ENCODE results near the gene GPR137B. TPM values are rescaled to one million over a fixed set of nuclear protein-coding genes. Genes with fewer than 3 reads are reported as not detected.

Gene GPR137B
- total and polyA plus RNA-seq, 2 donors (not counting 1 experiment from before 2014, with no cell fraction given) = 12.9 to 13.6 TPM

DNA sequence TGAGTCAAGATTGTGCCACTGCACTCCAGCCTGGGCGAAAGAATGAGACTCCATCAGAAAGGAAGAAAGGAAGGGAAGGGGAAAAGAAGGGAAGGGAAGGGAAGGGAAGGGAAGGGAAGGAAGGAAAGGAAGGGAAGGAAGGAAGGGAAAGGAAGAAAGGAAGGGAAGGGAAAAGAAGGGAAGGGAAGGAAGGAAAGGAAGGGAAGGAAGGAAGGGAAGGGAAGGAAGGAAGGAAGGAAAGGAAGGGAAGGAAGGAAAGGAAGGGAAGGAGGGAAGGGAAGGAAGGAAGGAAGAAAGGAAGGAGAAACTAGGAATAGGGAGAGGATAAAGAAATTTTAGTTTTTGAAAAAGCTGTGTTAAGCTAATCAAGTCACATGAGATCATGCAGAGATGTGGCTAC lies 44.1 kb upstream of the GPR137B start:
- no peak overlapping the region for H3K9ac ChIP-seq (ENCODE audit: insufficient read depth, low read length)
- TF ChIP-seq, protein P1, sequence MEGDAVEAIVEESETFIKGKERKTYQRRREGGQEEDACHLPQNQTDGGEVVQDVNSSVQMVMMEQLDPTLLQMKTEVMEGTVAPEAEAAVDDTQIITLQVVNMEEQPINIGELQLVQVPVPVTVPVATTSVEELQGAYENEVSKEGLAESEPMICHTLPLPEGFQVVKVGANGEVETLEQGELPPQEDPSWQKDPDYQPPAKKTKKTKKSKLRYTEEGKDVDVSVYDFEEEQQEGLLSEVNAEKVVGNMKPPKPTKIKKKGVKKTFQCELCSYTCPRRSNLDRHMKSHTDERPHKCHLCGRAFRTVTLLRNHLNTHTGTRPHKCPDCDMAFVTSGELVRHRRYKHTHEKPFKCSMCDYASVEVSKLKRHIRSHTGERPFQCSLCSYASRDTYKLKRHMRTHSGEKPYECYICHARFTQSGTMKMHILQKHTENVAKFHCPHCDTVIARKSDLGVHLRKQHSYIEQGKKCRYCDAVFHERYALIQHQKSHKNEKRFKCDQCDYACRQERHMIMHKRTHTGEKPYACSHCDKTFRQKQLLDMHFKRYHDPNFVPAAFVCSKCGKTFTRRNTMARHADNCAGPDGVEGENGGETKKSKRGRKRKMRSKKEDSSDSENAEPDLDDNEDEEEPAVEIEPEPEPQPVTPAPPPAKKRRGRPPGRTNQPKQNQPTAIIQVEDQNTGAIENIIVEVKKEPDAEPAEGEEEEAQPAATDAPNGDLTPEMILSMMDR (conservative IDR thresholded peaks at IDR 0.05 in 1 of 2, IDR thresholded peaks at IDR 0.05 in 1 of 2; ENCODE audit: low read depth in 1 of 2, low read length in 2 of 2) = no peak
- TF ChIP-seq EZH2 (IDR thresholded peaks at IDR 0.05; ENCODE audit: low read length, missing control alignments) = no peak
- no peaks in the 10 kb centered on the region for H3K27me3 ChIP-seq (ENCODE audit: control insufficient read depth, insufficient read depth, low read length)
- peaks cover 5% of the 10 kb centered on the region for H3K9me3 ChIP-seq (ENCODE audit: control insufficient read depth, insufficient read depth, low read depth, low read length)
- no peaks in the 10 kb centered on the region for H4K20me1 ChIP-seq (ENCODE audit: control insufficient read depth, extremely low read depth, insufficient read depth, low read length)
- H3K36me3 ChIP-seq (ENCODE audit: control insufficient read depth, insufficient read depth, low read length) = no peaks in the 10 kb centered on the region
- H3K27ac ChIP-seq (ENCODE audit: insufficient read depth, low read length) = no peak overlapping the region
- no peak overlapping the region for H3K4me3 ChIP-seq (replicated peaks in 1 of 4; ENCODE audit: control extremely low read depth in 1 of 4, insufficient read depth in 1 of 4, low read depth in 3 of 4, low read length in 4 of 4)
- no peak for DNase-seq (ENCODE audit: low read depth in 2 of 2)
- no peak overlapping the region for H2AFZ ChIP-seq (ENCODE audit: low read length)
- H3K4me1 ChIP-seq (ENCODE audit: control insufficient read depth, extremely low read depth, insufficient read depth, low read length) = no peaks in the 10 kb centered on the region
- H3K79me2 ChIP-seq (ENCODE audit: control insufficient read depth, insufficient read depth, low read length) = no peaks in the 10 kb centered on the region
- H3K4me2 ChIP-seq (ENCODE audit: extremely low read depth, insufficient read depth, low read length) = no peak overlapping the region

DNA sequence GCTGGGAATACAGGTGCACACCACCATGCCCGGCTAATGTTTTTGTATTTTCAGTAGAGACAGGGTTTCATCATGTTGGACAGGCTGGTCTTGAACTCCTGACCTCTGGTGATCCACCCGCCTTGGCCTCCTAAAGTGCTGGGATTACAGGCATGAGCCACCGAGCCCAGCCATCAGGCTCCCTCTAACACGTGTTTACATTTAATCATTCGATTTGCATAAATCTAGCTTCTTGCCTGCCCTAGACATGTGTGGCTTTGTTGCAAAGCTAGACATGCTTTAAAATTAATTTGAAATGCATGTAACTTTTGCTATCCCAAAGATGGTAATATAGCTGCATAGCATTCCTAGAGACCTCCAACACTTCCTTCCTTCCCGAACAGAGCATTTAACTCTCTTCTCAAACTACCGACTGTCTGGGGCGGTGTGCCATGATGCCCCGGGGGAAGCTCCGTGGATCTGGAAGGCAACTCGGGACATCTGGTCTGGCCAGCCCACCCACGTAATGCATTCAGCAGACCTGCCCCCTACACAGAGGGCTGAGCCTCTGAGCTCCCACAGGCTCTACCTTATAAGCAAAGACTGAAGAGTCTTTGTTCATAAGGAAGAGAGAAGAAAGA lies 42.9 kb upstream of the GPR137B start:
- Histone ChIP-seq H3K9ac (ENCODE audit: insufficient read depth, low read length) (no peak overlapping the region), H3K9me3 (ENCODE audit: control insufficient read depth, insufficient read depth, low read depth, low read length) (peaks cover 5% of the 10 kb centered on the region), H3K4me1 (ENCODE audit: control insufficient read depth, extremely low read depth, insufficient read depth, low read length) (no peaks in the 10 kb centered on the region), H4K20me1 (ENCODE audit: control insufficient read depth, extremely low read depth, insufficient read depth, low read length) (no peaks in the 10 kb centered on the region), H3K27ac (ENCODE audit: insufficient read depth, low read length) (no peak overlapping the region), H3K4me3 (replicated peaks in 1 of 4; ENCODE audit: control extremely low read depth in 1 of 4, insufficient read depth in 1 of 4, low read depth in 3 of 4, low read length in 4 of 4) (no peak overlapping the region), H3K4me2 (ENCODE audit: extremely low read depth, insufficient read depth, low read length) (no peak overlapping the region), H3K27me3 (ENCODE audit: control insufficient read depth, insufficient read depth, low read length) (no peaks in the 10 kb centered on the region), H2AFZ (ENCODE audit: low read length) (no peak overlapping the region), H3K36me3 (ENCODE audit: control insufficient read depth, insufficient read depth, low read length) (no peaks in the 10 kb centered on the region), H3K79me2 (ENCODE audit: control insufficient read depth, insufficient read depth, low read length) (no peaks in the 10 kb centered on the region)
- peak in 1 of 2 donors; percentile 7 for DNase-seq (ENCODE audit: low read depth in 2 of 2)
- TF ChIP-seq, protein P1 (conservative IDR thresholded peaks at IDR 0.05 in 1 of 2, IDR thresholded peaks at IDR 0.05 in 1 of 2; ENCODE audit: low read depth in 1 of 2, low read length in 2 of 2) = no peak
- no peak for TF ChIP-seq EZH2 (IDR thresholded peaks at IDR 0.05; ENCODE audit: low read length, missing control alignments)

DNA sequence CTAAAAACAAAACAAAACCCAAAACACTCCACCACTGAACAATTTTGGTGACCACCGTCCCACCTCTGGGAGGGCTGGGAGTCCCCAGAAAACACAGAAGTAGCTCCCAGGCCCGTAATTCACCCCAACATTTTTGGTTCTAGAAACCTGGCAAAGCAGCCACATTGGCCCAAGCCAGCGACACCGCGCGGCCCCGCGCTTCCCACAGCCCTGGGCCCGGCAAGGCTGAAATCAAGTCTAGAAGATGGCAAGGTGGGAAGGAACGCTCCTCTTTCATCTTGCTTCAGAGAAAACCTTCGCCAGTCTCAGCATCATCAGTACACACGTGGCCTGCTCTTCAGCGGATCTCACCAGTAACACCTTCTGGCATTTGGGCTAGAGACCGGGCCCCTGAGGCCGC lies 41.5 kb upstream of the GPR137B start:
- Histone ChIP-seq H3K9ac (ENCODE audit: insufficient read depth, low read length) (no peak overlapping the region), H3K9me3 (ENCODE audit: control insufficient read depth, insufficient read depth, low read depth, low read length) (peaks cover 5% of the 10 kb centered on the region), H3K79me2 (ENCODE audit: control insufficient read depth, insufficient read depth, low read length) (no peaks in the 10 kb centered on the region), H2AFZ (ENCODE audit: low read length) (no peak overlapping the region), H3K27ac (ENCODE audit: insufficient read depth, low read length) (no peak overlapping the region), H4K20me1 (ENCODE audit: control insufficient read depth, extremely low read depth, insufficient read depth, low read length) (no peaks in the 10 kb centered on the region), H3K4me2 (ENCODE audit: extremely low read depth, insufficient read depth, low read length) (no peak overlapping the region), H3K4me3 (replicated peaks in 1 of 4; ENCODE audit: control extremely low read depth in 1 of 4, insufficient read depth in 1 of 4, low read depth in 3 of 4, low read length in 4 of 4) (no peak overlapping the region), H3K27me3 (ENCODE audit: control insufficient read depth, insufficient read depth, low read length) (no peaks in the 10 kb centered on the region), H3K4me1 (ENCODE audit: control insufficient read depth, extremely low read depth, insufficient read depth, low read length) (no peaks in the 10 kb centered on the region), H3K36me3 (ENCODE audit: control insufficient read depth, insufficient read depth, low read length) (no peaks in the 10 kb centered on the region)
- no peak for DNase-seq (ENCODE audit: low read depth in 2 of 2)
- no peak for TF ChIP-seq EZH2 (IDR thresholded peaks at IDR 0.05; ENCODE audit: low read length, missing control alignments)
- TF ChIP-seq, protein P1 (conservative IDR thresholded peaks at IDR 0.05 in 1 of 2, IDR thresholded peaks at IDR 0.05 in 1 of 2; ENCODE audit: low read depth in 1 of 2, low read length in 2 of 2) = no peak

Data from fibroblast of lung (primary cell).